CD14-positive monocyte (primary cell): Measurements from ENCODE around the gene BCL10. TPM values are rescaled to one million over a fixed set of nuclear protein-coding genes. Genes with fewer than 3 reads are reported as not detected.
A peak's percentile ranks its signal among the peaks of the same experiment; 100 is the strongest.

Experiments used
- DNase-seq, 3 donors: peaks; one replicate each; pipeline ENCODE4 v3.0.0-alpha.2; 2011 to 2022
- H2AFZ ChIP-seq: 2 replicates; pipeline ENCODE4 v1.6.0; 2012; ENCODE audit warnings: mild to moderate bottlenecking, low read depth, low read length, inconsistent platforms; ENCODE audit not compliant: insufficient read depth, poor library complexity, severe bottlenecking
- H3K27ac ChIP-seq, 2 donors: 1 replicate in 1 of 2; 2 replicates in 1 of 2; pipeline ENCODE4 v1.5.1; 2012 to 2013; ENCODE audit warnings: low read length in 2 of 2, control low read depth in 1 of 2, inconsistent platforms in 1 of 2, low read depth in 1 of 2, mild to moderate bottlenecking in 1 of 2
- H3K27me3 ChIP-seq, 2 donors: one replicate each; pipeline versions ENCODE4 v1.6.0 to v1.6.1; 2011 to 2013; ENCODE audit warnings: low read length in 2 of 2; ENCODE audit not compliant: control insufficient read depth in 2 of 2, insufficient read depth in 2 of 2
- H3K36me3 ChIP-seq, 2 donors: replicated peaks in 1 of 2; 1 replicate in 1 of 2; 2 replicates in 1 of 2; pipeline versions ENCODE4 v1.5.1 to v1.6.1; 2012 to 2013; ENCODE audit warnings: low read length in 2 of 2, control low read depth in 1 of 2, inconsistent platforms in 1 of 2, mild to moderate bottlenecking in 1 of 2; ENCODE audit not compliant: insufficient read depth in 2 of 2, control insufficient read depth in 1 of 2
- H3K4me1 ChIP-seq, 2 donors: 1 replicate in 1 of 2; 2 replicates in 1 of 2; pipeline versions ENCODE4 v1.5.1 to v1.6.1; 2012 to 2013; ENCODE audit warnings: low read length in 2 of 2, control low read depth in 1 of 2, inconsistent platforms in 1 of 2, mild to moderate bottlenecking in 1 of 2, moderate library complexity in 1 of 2; ENCODE audit not compliant: insufficient read depth in 2 of 2, control insufficient read depth in 1 of 2
- H3K4me2 ChIP-seq: replicated peaks from 2 replicates; pipeline ENCODE3; 2012; ENCODE audit warnings: low read length, moderate library complexity, mild to moderate bottlenecking; ENCODE audit not compliant: poor library complexity, severe bottlenecking; ENCODE audit errors: extremely low read depth
- H3K4me3 ChIP-seq, 3 experiments: fragments of 200-600 bp in 1 of 3; sonication (generic) in 1 of 3; replicated peaks in 1 of 3; 1 replicate in 2 of 3; 2 replicates in 1 of 3; pipeline ENCODE4 v1.5.1; 2011 to 2013; ENCODE audit warnings: low read length in 3 of 3, mild to moderate bottlenecking in 3 of 3, control low read depth in 2 of 3, low read depth in 2 of 3, inconsistent platforms in 1 of 3, moderate library complexity in 1 of 3
- H3K79me2 ChIP-seq: 2 replicates; pipeline ENCODE4 v1.6.0; 2012; ENCODE audit warnings: mild to moderate bottlenecking, control low read depth, inconsistent platforms, low read length, moderate library complexity; ENCODE audit not compliant: insufficient read depth
- H3K9ac ChIP-seq: 2 replicates; pipeline ENCODE4 v1.6.0; 2017; ENCODE audit warnings: low read length, mild to moderate bottlenecking; ENCODE audit not compliant: insufficient read depth, poor library complexity, severe bottlenecking
- H3K9me3 ChIP-seq, 2 donors: replicated peaks in 1 of 2; 1 replicate in 1 of 2; 2 replicates in 1 of 2; pipeline versions ENCODE4 v1.5.1 to v1.6.1; 2012 to 2013; ENCODE audit warnings: low read length in 2 of 2, control low read depth in 1 of 2; ENCODE audit not compliant: control insufficient read depth in 1 of 2, insufficient read depth in 1 of 2
- H4K20me1 ChIP-seq: 2 replicates; pipeline ENCODE4 v1.6.0; 2012; ENCODE audit warnings: mild to moderate bottlenecking, low read length, control low read depth, moderate library complexity; ENCODE audit not compliant: insufficient read depth
- H3K27ac Mint-ChIP-seq, 7 donors: one replicate each; pipeline ENCODE4 v1.8.0; 2020; ENCODE audit warnings: mild to moderate bottlenecking in 7 of 7, mixed read lengths in 7 of 7, moderate library complexity in 6 of 7, inconsistent platforms in 2 of 7
- H3K27me3 Mint-ChIP-seq, 3 donors: one replicate each; pipeline ENCODE4 v1.8.0; 2021 to 2022; ENCODE audit warnings: low read depth in 3 of 3, mild to moderate bottlenecking in 3 of 3, mixed read lengths in 3 of 3, moderate library complexity in 3 of 3, inconsistent platforms in 1 of 3
- H3K36me3 Mint-ChIP-seq, 2 donors: one replicate each; pipeline ENCODE4 v1.8.0; 2020; ENCODE audit warnings: mixed read lengths in 2 of 2, inconsistent platforms in 1 of 2, mild to moderate bottlenecking in 1 of 2
- H3K4me1 Mint-ChIP-seq: one replicate; pipeline ENCODE4 v1.8.0; 2020; ENCODE audit warnings: mild to moderate bottlenecking, mixed read lengths
- H3K4me3 Mint-ChIP-seq, 2 donors: one replicate each; pipeline ENCODE4 v1.8.0; 2020; ENCODE audit warnings: mild to moderate bottlenecking in 2 of 2, mixed read lengths in 2 of 2, moderate library complexity in 1 of 2
- H3K9me3 Mint-ChIP-seq, 7 donors: one replicate each; pipeline ENCODE4 v1.8.0; 2020 to 2022; ENCODE audit warnings: mixed read lengths in 7 of 7, mild to moderate bottlenecking in 6 of 7, moderate library complexity in 6 of 7, inconsistent platforms in 2 of 7
- CTCF ChIP-seq: fragments of 200-600 bp; IDR thresholded peaks from one replicate; pipeline ENCODE4 v1.8.0; 2022; ENCODE audit warnings: antibody characterized with exemption, mild to moderate bottlenecking
- WGBS: methylation state at CpG from one replicate; pipeline ENCODE4 v1.1.5; 2013; ENCODE audit warnings: missing lambda C conversion rate; ENCODE audit not compliant: insufficient coverage; 5-methylcytosine and 5-hydroxymethylcytosine counted together
- intact Hi-C, 2 donors: fragments of 100-400 bp; cut with micrococcal nuclease; formaldehyde crosslinking; loops; one replicate each; pipeline versions ENCODE4 v1.15.0 to v1.15.1; 2023
- polyA plus RNA-seq, 3 donors: library from polyadenylated mRNA; depleted of rRNA in 1 of 3; unstranded in 2 of 3; stranded (reverse) in 1 of 3; fragments of 300-500 nt in 2 of 3; fragments of >200 nt in 1 of 3; fragmentation: Illumina TruSeq in 2 of 3; gene quantifications; 1 replicate in 2 of 3; 2 replicates in 1 of 3; pipeline ENCODE4 v1.2.3, GENCODE V29; 2012 to 2021

The BCL10 gene
- polyA plus RNA-seq, 3 donors = 22.7 to 27.9 (median 26.9) TPM

DNA sequence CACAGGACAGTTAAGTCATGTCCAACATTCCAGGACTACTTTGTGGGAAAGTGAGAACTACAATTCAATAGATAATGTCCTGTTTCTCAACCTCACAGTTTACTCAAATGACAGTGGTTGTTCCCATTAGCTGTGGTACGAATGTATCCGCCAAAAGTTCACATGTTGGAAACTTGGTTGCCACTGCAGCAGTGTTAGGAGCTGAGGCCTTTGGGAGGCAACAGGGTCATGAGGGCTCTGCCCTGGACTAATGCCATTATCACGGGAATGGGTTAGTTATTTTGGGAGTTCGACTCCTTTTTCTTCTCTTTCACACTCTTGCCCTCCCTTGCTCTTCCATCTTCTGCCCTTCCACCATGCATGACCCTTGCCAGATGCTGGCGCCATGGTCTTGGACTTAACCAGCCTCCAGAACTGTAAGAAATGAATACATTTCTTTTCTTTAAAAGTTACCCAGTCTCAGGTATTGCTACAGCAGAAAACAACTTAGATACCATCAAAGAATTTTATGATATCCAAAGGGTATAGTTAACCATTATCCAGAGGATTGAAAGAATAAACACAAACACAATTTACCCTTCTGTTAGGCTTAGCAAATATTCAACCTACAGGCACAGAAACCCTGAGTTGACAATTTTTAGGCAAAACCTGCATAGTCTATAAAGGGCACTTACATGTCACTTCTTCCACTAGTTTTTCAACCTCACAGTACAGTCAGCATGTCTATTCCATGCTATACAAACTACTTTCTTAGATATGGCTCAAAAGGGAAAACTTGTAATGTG lies 7.4 kb downstream of the BCL10 start:
- H3K9ac ChIP-seq = no peak overlapping the region
- 100% methylated on average over 1 of the region's 5 CpGs for WGBS

DNA sequence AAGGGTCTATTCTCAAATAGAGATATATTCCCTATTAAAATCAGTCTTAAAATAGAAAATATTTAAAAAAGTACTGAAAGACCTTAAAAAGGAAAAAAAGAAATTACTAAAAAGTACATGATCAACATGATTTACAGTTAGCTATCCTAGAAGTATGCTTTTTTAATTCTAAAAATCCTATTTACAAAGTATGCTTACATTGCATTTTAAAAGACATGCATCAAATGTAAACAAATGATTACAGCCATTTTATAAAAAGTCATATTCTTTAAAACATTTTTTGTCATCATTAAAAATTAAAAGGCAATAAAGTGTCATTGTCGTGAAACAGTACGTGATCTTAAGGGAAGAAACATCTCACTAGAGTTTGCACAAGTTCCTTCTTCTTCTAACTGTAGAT lies 9.1 kb downstream of the BCL10 start:
- no CpG with 5 or more reads among the region's 2 CpGs for WGBS
- Histone ChIP-seq H3K4me2 (no peak overlapping the region), H3K9ac (no peak overlapping the region), H3K79me2 (peaks cover 48% of the 10 kb centered on the region), H2AFZ (no peak overlapping the region), H3K27ac (no peak overlapping the region), H3K36me3 (peaks cover 61 to 92% of the 10 kb centered on the region in 2 donors), H4K20me1 (peaks cover 66% of the 10 kb centered on the region), H3K4me1 (no peaks in the 10 kb centered on the region), H3K4me3 (no peak overlapping the region), H3K9me3 (no peaks in the 10 kb centered on the region), H3K27me3 (no peaks in the 10 kb centered on the region)
- intact Hi-C loops = no loop called here
- Mint-ChIP-seq H3K4me1 (peaks cover 2% of the 10 kb centered on the region), H3K9me3 (peaks cover 0 to 2% (median 0%) of the 10 kb centered on the region in 7 donors), H3K27me3 (no peaks in the 10 kb centered on the region), H3K27ac (peak overlapping the region in 2 of 7 donors; percentile 66 to 85), H3K36me3 (peaks cover 67 to 81% of the 10 kb centered on the region in 2 donors), H3K4me3 (no peak overlapping the region)
- no peak for DNase-seq
- no peak for TF ChIP-seq CTCF

More for the DNA sequence above, 7.4 kb downstream of the BCL10 start:
- Mint-ChIP-seq H3K27me3 (no peaks in the 10 kb centered on the region), H3K4me1 (peaks cover 15% of the 10 kb centered on the region), H3K36me3 (peaks cover 74 to 85% of the 10 kb centered on the region in 2 donors), H3K27ac (no peak overlapping the region), H3K4me3 (no peak overlapping the region), H3K9me3 (peaks cover 0 to 2% (median 0%) of the 10 kb centered on the region in 7 donors)
- H3K27me3 ChIP-seq = no peaks in the 10 kb centered on the region
- H3K4me3 ChIP-seq = no peak overlapping the region
- H4K20me1 ChIP-seq = peaks cover 82% of the 10 kb centered on the region
- H3K4me1 ChIP-seq = peaks cover 0 to 10% of the 10 kb centered on the region in 2 donors
- H3K27ac ChIP-seq = no peak overlapping the region
- intact Hi-C loops = no loop called here
- no peak overlapping the region for H2AFZ ChIP-seq
- TF ChIP-seq CTCF = no peak
- no peak for DNase-seq
- H3K4me2 ChIP-seq = no peak overlapping the region
- peaks cover 64 to 96% of the 10 kb centered on the region in 2 donors for H3K36me3 ChIP-seq
- no peaks in the 10 kb centered on the region for H3K9me3 ChIP-seq
- peaks cover 65% of the 10 kb centered on the region for H3K79me2 ChIP-seq
